GM23248 (cell line): ENCODE measurements around the gene PHC2.

ENCODE experiments used
- EZH2 ChIP-seq: fragments of 200-600 bp; sonication (generic); IDR thresholded peaks from 2 replicates; pipeline ENCODE4 v1.6.1; 2018; ENCODE audit warnings: antibody characterized with exemption, mild to moderate bottlenecking; ENCODE audit not compliant: insufficient read depth, poor library complexity, severe bottlenecking
- EZH2phosphoT487 ChIP-seq: fragments of 200-600 bp; sonication (generic); IDR thresholded peaks from 2 replicates; pipeline ENCODE4 v1.6.1; 2018; ENCODE audit warnings: antibody characterized with exemption, moderate library complexity, mild to moderate bottlenecking, low read depth; ENCODE audit not compliant: insufficient read depth

DNA sequence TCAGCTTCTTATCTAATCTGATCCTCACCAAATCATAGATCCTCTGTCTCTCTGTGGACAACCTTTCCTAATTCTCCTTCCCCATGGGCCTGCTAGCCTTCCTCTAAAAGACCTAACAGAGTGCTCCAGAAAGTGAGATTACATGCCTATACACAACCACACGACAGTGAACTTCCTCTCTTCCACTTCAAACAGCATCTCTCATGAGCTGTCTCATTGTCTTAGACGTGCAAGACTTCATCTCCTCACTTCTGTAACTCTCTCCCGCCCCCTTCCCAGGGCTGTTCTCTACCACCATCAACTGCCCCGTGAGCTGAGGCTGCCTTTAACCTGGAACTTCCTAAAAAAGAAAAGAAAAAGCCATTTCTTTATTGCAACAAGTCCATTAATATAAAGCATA is 95.9 kb downstream of the PHC2 start:
- TF ChIP-seq EZH2phosphoT487 (no peak), EZH2 (no peak)
